ENCODE data around the gene CSMD2. TPM values are rescaled to one million over a fixed set of nuclear protein-coding genes. Genes with fewer than 3 reads are reported as not detected.

The CSMD2 gene
- polyA plus RNA-seq, 1 experiment = 2.3 TPM

DNA sequence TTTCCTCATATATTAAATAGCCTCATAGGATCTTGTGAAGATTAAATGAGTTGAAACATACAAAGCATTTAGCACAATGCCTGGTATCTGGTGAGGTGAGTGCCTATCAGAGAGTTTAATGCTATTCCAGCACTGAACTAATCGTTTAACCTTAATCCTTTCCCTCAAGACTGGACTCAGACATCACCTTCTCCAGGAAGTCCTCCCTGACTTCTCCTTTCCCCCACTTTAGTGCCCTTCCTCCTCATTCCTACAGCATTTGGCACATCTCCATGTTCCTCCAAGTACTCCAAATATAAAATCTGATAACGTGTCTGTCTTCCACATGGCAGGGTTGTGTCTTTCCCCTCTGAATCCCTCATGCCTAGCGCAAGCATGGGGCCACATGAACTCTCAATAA lies 632.8 kb downstream of the CSMD2 start:
- Histone ChIP-seq H3K27ac (ENCODE audit: low read depth, low read length) (no peak overlapping the region), H3K27me3 (ENCODE audit: control insufficient read depth, insufficient read depth, low read length) (no peaks in the 10 kb centered on the region), H3K9me3 (ENCODE audit: control insufficient read depth, insufficient read depth, low read length) (no peaks in the 10 kb centered on the region), H3K4me3 (ENCODE audit: low read depth, low read length) (no peak overlapping the region)
- DNase-seq (ENCODE audit: low read depth, low spot score) = no peak
- TF ChIP-seq, protein P1, sequence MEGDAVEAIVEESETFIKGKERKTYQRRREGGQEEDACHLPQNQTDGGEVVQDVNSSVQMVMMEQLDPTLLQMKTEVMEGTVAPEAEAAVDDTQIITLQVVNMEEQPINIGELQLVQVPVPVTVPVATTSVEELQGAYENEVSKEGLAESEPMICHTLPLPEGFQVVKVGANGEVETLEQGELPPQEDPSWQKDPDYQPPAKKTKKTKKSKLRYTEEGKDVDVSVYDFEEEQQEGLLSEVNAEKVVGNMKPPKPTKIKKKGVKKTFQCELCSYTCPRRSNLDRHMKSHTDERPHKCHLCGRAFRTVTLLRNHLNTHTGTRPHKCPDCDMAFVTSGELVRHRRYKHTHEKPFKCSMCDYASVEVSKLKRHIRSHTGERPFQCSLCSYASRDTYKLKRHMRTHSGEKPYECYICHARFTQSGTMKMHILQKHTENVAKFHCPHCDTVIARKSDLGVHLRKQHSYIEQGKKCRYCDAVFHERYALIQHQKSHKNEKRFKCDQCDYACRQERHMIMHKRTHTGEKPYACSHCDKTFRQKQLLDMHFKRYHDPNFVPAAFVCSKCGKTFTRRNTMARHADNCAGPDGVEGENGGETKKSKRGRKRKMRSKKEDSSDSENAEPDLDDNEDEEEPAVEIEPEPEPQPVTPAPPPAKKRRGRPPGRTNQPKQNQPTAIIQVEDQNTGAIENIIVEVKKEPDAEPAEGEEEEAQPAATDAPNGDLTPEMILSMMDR (IDR thresholded peaks at IDR 0.05; ENCODE audit: low read depth, low read length) = no peak
- CTCF ChIA-PET = no interaction called here
- POLR2A ChIA-PET = no interaction called here

DNA sequence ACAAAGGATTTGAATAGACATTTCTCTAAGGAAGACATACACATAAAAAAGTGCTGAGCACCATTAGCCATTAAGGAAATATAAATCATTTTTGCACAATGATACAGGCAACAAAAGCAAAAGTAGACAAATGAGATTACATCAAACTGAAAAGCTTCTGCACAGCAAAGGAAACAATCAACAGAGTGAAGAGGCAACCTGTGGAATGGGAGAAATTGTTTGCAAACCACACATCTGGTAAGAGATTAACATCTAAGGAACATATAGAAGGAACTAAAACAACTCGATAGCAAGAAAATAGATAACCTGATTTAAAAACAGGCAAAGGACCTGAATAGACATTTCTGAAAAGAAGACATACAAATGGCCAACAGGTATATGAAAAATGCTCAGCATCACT lies 635.1 kb downstream of the CSMD2 start:
- no peaks in the 10 kb centered on the region for H3K9me3 ChIP-seq (ENCODE audit: control insufficient read depth, insufficient read depth, low read length)
- no peak overlapping the region for H3K27ac ChIP-seq (ENCODE audit: low read depth, low read length)
- TF ChIP-seq, protein P1 (IDR thresholded peaks at IDR 0.05; ENCODE audit: low read depth, low read length) = no peak
- no peak overlapping the region for H3K4me3 ChIP-seq (ENCODE audit: low read depth, low read length)
- no peaks in the 10 kb centered on the region for H3K27me3 ChIP-seq (ENCODE audit: control insufficient read depth, insufficient read depth, low read length)
- ChIA-PET CTCF (no interaction called here), POLR2A (no interaction called here)
- DNase-seq (ENCODE audit: low read depth, low spot score) = no peak

DNA sequence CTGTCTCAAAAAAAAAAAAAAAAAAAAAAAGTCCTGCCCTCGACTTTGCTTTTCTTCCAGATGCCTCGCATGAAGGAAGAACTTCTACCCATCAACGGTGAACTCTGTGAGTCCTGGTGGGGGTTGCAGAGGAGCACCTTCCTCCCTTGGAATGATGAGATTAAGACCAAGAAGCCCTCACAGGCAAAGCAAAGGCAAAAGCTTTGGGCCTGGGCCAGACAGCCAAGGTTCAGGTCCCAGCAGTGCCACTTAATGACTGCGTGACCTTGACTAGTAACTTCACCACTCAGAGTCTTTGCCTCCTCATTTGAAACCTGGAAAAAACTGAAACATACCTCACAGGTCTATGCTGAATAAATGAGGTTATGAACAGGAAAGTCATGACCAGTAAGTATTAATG lies 637.1 kb downstream of the CSMD2 start:
- TF ChIP-seq, protein P1 (IDR thresholded peaks at IDR 0.05; ENCODE audit: low read depth, low read length) = no peak
- CTCF ChIA-PET = interaction anchor here (1.2 kb wide), 1 partner anchor 105 kb away, joined by 3 read pairs; no protein-coding TSS in a partner anchor
- no peaks in the 10 kb centered on the region for H3K27me3 ChIP-seq (ENCODE audit: control insufficient read depth, insufficient read depth, low read length)

DNA sequence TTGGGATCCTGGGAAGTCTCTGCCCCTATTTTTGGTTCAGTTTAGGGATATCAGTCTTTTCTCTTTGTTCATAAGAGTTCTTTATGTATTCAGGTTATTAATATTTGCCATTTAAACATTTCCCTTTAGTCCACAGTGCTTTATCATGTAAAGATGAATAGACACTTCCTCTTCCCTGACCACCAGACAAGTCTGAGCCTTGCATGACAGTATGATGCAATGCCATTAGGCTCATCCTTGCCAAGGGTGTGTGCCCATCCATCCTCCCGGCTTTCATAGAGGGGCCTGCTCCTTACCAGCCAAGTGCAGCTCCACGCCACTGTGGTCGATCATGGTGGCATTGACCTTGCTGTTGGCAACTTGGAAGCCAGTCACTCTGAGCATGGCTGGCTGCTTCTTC lies 640.4 kb downstream of the CSMD2 start:
- TF ChIP-seq, protein P1 (IDR thresholded peaks at IDR 0.05; ENCODE audit: low read depth, low read length) = no peak
- no peaks in the 10 kb centered on the region for H3K27me3 ChIP-seq (ENCODE audit: control insufficient read depth, insufficient read depth, low read length)
- no peaks in the 10 kb centered on the region; the same call in 1 of the 2 replicates for H3K9me3 ChIP-seq (ENCODE audit: control insufficient read depth, insufficient read depth, low read length)
- no peak overlapping the region for H3K27ac ChIP-seq (ENCODE audit: low read depth, low read length)
- CTCF ChIA-PET = no interaction called here
- POLR2A ChIA-PET = no interaction called here
- no peak overlapping the region for H3K4me3 ChIP-seq (ENCODE audit: low read depth, low read length)
- DNase-seq (ENCODE audit: low read depth, low spot score) = no peak

More for the DNA sequence above, 637.1 kb downstream of the CSMD2 start:
- POLR2A ChIA-PET = no interaction called here
- H3K27ac ChIP-seq (ENCODE audit: low read depth, low read length) = no peak overlapping the region
- H3K4me3 ChIP-seq (ENCODE audit: low read depth, low read length) = no peak overlapping the region
- H3K9me3 ChIP-seq (ENCODE audit: control insufficient read depth, insufficient read depth, low read length) = no peaks in the 10 kb centered on the region
- DNase-seq (ENCODE audit: low read depth, low spot score) = no peak

DNA sequence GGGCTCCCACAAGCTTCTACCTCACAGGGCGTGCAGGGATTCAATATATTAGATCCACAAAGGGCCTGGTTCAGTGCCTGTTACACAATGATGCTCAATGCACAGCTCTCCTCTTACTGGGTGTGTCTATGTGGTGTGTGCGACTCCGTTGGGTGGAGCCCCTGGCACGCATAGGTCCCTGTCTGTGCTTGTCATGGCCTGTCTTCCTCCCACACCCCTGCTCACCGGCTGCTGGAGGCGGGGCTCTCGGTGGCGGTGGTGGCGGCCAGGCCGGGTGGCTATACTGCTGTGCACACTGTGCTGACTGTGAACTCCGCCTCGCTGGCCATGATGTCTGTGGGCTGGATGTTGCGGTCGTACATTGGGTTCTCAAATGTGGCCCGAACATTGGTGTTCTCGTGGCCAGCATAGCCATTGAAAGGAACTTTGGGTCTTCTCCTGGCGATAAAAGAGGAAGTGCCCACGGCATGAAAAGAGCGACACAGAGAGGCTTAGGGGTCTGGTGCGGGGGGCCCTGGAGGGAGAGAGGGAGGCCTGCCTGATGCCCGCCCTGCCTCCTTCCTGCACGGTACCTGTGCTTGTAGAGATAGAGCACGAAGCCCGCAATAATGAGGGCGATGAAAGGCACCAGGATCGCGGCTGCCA lies 645.7 kb downstream of the CSMD2 start:
- Histone ChIP-seq H3K4me3 (ENCODE audit: low read depth, low read length) (no peak overlapping the region), H3K27me3 (ENCODE audit: control insufficient read depth, insufficient read depth, low read length) (no peaks in the 10 kb centered on the region), H3K9me3 (ENCODE audit: control insufficient read depth, insufficient read depth, low read length) (no peaks in the 10 kb centered on the region; the same call in 1 of the 2 replicates), H3K27ac (ENCODE audit: low read depth, low read length) (no peak overlapping the region)
- ChIA-PET POLR2A (no interaction called here), CTCF (interaction anchor here (0.9 kb wide), 1 partner anchor 93 kb away, joined by 3 read pairs; no protein-coding TSS in a partner anchor)
- TF ChIP-seq, protein P1 (IDR thresholded peaks at IDR 0.05; ENCODE audit: low read depth, low read length) = no peak
- DNase-seq (ENCODE audit: low read depth, low spot score) = no peak
